GM11168 (cell line): Measurements from ENCODE around the gene TULP4.
"Not testable (repeated sequence)": the region's sequence is repeated elsewhere in the genome, so short reads cannot be mapped to it uniquely, and the experiment has no call there.

Experiments
- in situ Hi-C: fragments of 300-500 bp; cut with MboI; formaldehyde crosslinking; loops from one replicate; pipeline ENCODE4 v1.12.0; 2022; ENCODE audit warnings: low sequenced_read_pairs; ENCODE audit not compliant: unreplicated experiment

TULP4 gene

DNA sequence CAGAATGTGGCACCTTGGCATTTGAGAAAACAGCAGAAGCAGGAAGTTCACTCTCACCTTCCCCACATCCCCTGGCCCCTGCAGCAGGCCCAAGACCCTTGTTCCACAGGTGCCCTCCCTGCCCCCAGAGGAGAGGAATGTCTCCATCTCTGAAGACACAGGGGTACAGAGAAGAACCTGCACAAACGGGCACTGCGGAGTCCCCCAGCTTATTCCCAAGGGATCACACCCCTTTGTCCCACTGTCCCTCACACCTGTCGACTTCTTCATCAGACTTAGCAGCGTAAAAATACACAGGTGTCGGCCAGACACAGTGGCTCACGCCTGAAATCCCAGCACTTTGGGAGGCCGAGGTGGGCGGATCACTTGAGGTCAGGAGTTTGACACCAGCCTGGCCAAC, 204.8 kb downstream of the TULP4 start:
- in situ Hi-C loops: loop anchor here (5.0 kb wide), 1 partner anchor 290 kb away; no protein-coding TSS in a partner anchor

GRCh38 chr6:158517581-158517980, 205.3 kb downstream of the TULP4 start:
- in situ Hi-C loops: loop anchor here (5.0 kb wide), 1 partner anchor 290 kb away; no protein-coding TSS in a partner anchor

GRCh38 chr6:158518191-158519127, 206.2 kb downstream of the TULP4 start:
- in situ Hi-C loops: loop anchor here (5.0 kb wide), 1 partner anchor 291 kb away; no protein-coding TSS in a partner anchor

- in situ Hi-C loops: loop anchor here (5.0 kb wide), 1 partner anchor 292 kb away; no protein-coding TSS in a partner anchor
Observed at GRCh38 chr6:158519300-158519699, 207.0 kb downstream of the TULP4 start.

- in situ Hi-C loops: loop anchor here (5.0 kb wide), 1 partner anchor 292 kb away; no protein-coding TSS in a partner anchor
Observed at GRCh38 chr6:158519761-158520160, 207.5 kb downstream of the TULP4 start.

GRCh38 chr6:158520975-158521374, 208.7 kb downstream of the TULP4 start:
- in situ Hi-C loops: not testable (repeated sequence)

DNA sequence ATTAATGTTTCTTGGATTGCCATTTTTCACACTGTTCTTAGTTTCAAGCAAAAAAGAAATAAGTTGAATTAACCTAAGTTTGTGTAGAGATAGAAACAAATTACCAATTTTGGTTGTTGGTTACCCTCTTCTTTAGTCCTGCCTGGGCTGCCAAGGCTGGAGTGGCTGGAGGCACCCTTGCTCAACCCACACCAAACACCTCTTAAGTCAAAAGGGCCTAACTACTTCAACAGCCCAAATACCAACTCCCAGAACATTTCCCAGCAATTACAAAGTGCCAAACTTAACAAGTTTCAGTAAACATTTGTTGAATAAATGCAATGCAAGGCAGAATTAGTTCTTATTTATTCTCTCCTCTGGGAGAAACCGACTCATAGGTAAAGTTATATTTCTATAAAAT, 209.5 kb downstream of the TULP4 start:
- in situ Hi-C loops: no loop called here

DNA sequence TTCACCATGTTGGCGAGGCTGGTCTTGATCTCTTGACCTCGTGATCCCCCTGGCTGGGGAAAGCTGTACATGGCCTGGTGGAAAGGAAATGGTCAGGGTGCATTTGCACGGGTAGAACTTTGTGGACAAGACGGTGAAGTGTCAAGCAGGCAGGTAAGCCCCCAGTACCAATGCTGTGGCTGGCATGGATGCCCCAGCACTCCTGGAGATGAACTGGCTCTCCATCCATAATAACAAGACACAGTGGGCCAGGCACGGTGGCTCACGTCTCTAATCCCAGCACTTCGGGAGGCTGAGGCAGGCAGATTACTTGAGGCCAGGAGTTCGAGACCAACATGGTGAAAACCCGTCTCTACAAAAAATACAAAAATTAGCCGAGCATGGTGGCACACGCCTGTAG, 210.4 kb downstream of the TULP4 start:
- in situ Hi-C loops: no loop called here

DNA sequence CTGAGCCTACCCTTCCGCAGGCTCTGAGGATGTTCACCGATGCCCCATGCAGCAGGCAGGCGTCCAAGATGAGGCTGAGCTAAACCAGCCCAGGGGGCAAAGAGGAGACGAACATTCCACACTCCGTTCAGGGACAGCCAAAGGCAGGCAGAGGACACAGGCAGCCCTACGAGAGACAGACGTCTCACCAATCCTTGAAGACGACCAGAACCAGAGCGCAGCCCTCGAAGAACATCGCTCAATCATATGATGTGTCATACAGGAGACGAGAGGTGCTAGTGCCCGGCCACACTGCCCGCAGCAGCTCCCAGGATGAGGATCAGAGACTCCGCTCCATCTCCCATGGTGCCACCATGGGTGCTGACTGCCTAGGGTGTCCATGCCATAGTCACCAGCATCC, 212.0 kb downstream of the TULP4 start:
- in situ Hi-C loops: no loop called here

DNA sequence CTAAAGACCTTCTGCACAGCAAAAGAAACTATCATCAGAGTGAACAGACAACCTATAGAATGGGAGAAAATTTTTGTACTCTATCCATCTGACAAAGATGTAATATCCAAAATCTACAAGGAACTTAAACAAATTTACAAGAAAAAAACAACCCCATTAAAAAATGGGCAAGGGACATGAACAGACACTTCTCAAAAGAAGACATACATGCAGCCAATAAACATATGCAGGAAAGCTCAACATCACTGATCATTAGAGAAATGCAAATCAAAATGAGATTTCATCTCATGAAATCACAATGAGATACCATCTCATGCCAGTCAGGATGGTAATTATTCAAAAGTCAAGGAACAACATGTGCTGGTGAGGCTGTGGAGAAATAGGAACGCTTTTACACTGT, 215.6 kb downstream of the TULP4 start:
- in situ Hi-C loops: not testable (repeated sequence)

- in situ Hi-C loops: no loop called here
Observed at GRCh38 chr6:158528826-158529225, 216.6 kb downstream of the TULP4 start.

GRCh38 chr6:158529629-158530028, 217.4 kb downstream of the TULP4 start:
- in situ Hi-C loops: no loop called here

GRCh38 chr6:158531566-158531965, 219.3 kb downstream of the TULP4 start:
- in situ Hi-C loops: no loop called here

- in situ Hi-C loops: no loop called here
Observed at GRCh38 chr6:158531970-158532369, 219.7 kb downstream of the TULP4 start.

- in situ Hi-C loops: no loop called here
Observed at GRCh38 chr6:158536084-158536890, 224.0 kb downstream of the TULP4 start.

DNA sequence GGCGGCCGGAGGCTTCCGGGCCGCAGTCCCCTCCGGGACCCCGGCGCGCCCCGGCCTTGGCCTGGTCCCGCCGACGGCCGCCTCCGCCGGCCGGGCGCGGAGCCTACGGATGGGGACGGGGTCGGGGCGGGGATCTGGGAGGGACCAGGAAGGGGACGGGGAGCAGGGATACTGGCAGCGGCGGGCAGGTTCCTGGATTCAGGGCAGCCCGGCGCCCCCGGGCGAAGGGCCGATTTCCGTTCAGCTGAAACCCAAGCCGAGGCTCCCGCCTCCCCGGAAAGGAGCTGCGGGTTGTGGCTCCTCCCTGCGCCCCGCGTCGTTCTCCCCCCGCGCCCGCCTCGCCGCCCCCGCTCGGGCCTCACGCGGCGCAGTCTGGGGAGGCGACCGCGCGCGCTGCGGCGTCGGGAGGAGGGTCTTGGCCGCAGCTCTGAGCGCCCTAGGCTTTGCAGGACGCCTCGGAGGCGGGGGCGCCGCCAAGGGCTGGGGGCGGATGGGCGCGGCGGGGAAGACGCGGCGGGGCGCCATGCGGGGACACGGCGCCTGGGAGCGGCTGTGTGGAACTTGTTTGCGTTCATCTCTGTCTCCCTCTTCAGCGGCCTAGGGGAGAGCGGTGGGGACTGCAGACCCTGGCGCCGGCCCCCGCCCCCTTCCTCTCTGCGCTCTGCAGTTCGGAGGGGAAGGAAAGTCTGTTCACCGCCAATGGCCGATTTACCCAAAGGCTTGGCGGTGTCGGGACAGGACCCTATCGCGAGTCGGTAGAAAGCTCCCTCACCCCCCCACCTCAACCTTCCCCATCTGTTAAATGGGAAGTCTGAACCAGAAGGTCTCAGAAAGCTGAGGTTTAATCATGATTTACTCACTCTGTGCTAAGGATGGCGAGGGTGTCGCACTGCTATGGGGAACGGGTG, 224.9 kb downstream of the TULP4 start:
- in situ Hi-C loops: no loop called here

DNA sequence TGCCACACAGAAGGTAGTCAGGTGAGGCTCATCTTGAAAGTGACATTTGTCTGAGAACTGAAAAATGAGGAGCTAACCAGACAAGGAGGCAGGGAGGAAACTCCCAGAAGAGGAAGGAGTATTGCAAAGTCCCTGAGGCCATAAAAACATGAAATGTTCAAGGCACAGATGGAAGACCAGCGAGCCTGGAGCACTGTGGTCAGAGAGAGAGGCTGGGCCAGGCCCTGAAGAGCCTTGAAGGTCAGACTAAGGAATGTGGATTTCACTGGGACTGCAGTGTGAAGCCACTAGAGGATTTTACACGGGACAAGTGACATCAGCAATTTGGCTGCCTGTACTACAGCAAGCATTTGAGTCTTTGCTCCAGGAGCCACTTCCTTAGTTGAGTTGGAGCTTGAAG, 226.5 kb downstream of the TULP4 start:
- in situ Hi-C loops: no loop called here

DNA sequence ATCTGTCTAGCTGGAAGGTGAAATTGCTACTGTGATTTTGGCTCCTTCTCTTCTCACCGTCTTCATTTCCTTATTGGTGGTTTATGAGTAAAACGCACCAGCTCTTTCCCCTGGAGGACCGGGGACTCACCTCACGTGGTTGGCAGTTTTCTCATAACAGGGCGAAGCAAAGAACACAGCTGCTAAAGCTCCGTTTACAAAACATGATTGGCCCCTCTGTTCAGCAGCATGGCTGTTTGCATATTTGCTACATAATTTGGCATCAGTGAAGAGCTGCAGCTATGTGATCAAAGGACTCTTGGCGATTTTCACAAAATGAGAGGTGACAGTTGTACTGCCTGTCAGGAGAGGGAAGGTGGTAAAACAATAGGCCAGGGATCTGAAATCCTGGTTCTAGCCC, 227.1 kb downstream of the TULP4 start:
- in situ Hi-C loops: no loop called here

DNA sequence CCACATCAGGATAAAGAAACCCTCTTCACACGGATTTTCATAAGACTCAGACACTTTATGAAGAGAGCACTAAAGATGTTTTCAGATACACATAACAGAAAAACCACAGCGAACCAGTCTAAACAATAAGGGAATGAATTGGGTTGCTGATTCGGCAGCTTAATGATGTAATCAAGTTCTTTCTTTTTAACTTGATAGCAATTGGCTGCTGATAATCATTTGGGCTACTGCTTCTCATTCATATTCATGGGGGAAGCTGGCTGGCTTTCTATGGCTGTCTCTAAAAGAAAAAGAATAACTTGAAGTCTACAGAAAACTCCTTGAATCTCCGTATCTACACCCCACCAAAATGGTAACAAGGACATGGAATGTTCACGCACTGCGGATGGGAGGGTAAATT, 227.6 kb downstream of the TULP4 start:
- in situ Hi-C loops: no loop called here
